IMR-90 (cell line): ENCODE measurements around the gene DIP2A.

Experiments
- POLR2A ChIP-seq: IDR thresholded peaks from 2 replicates; pipeline ENCODE4 v1.6.1; 2012; ENCODE audit warnings: mild to moderate bottlenecking, low read depth, low read length
- TF ChIP-seq, protein P1 (sequence below): conservative IDR thresholded peaks from 2 replicates; pipeline ENCODE4 v1.5.1; 2012; ENCODE audit warnings: mild to moderate bottlenecking, low read depth, low read length, improper control_type of control experiment

DNA sequence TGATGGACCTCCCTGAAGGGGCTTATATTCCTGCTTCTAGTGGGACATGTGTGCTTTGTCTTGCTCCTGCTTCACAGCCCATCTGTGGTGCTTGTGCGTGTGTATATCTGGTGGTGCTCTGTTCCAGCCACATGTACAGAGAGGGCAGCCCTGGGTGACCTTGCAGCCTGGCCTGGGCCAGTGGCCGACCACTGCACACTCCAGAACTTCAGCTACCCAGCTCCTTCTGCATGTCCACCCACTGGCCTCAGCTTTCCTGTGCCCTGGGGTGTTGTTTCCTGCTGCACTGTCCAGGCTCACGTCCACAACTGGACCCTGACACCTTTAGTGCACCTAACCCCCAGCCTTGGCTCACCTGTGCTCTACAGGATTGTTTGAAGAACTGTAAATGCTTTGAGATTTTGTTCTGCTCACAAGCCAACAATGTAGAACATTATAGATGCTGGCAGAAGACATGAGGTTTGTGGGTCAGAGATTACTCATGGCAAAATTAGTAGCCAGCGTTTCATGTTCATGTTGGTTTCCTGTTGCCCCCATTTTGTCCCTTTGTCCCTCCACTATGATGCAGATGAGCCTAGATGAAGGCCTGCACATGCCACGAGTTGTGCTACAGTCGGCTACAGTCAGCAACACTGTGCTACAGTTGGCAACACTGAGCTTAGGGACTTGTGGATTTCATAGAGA, 151.5 kb downstream of the DIP2A start:
- TF ChIP-seq, protein P1, sequence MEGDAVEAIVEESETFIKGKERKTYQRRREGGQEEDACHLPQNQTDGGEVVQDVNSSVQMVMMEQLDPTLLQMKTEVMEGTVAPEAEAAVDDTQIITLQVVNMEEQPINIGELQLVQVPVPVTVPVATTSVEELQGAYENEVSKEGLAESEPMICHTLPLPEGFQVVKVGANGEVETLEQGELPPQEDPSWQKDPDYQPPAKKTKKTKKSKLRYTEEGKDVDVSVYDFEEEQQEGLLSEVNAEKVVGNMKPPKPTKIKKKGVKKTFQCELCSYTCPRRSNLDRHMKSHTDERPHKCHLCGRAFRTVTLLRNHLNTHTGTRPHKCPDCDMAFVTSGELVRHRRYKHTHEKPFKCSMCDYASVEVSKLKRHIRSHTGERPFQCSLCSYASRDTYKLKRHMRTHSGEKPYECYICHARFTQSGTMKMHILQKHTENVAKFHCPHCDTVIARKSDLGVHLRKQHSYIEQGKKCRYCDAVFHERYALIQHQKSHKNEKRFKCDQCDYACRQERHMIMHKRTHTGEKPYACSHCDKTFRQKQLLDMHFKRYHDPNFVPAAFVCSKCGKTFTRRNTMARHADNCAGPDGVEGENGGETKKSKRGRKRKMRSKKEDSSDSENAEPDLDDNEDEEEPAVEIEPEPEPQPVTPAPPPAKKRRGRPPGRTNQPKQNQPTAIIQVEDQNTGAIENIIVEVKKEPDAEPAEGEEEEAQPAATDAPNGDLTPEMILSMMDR = no peak
- TF ChIP-seq POLR2A = no peak
